HG02938 (cell line): ENCODE results near the gene ZBED5.

Experiments used
- ATAC-seq: cut with Tn5 transposase; IDR thresholded peaks from one replicate; pipeline ENCODE4 v1.9.1; 2021; ENCODE audit warnings: mild to moderate bottlenecking, moderate library complexity; ENCODE audit not compliant: unreplicated experiment

ZBED5 gene

DNA sequence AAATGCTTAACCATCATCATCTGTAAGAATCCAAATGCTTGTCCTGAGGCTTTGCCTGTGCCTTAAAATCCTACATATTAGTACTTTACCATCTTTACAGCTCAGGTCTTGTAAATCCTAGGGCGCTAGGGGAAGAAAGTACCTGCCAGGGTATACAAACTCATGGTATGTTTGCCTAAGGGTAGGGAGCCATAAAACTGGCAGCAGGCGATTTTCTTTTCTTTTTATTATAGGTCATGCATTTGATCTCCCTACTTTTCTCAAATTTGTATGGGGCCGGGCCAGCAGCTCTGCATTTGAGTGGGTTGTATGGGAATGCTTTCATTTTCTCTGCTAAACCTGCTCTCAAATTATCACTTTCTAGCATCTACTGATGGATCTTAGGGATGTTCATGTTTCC lies 24.0 kb upstream of the ZBED5 start:
- ATAC-seq: no peak

GRCh38 chr11:10878408-10879214 lies 20.8 kb upstream of the ZBED5 start:
- no peak for ATAC-seq

DNA sequence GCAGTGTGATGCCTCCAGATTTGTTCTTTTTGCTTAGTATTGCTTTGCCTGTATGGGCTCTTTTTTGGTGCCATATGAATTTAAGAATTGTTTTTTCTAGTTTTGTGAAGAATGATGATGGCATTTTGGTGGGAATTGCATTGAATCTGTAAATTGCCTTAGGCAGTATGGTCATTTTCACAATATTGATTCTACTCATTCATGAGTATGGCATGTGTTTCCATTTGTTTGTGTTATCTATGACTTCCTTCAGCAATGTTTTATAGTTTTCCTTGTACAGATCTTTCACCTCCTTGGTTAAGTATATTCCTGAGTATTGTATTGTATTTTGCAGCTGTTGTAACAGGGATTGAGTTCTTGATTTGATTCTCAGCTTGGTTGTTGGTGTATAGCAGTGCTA lies 18.3 kb upstream of the ZBED5 start:
- ATAC-seq: no peak

GRCh38 chr11:10875430-10876021 lies 17.7 kb upstream of the ZBED5 start:
- ATAC-seq: no peak

GRCh38 chr11:10872097-10872496 lies 14.2 kb upstream of the ZBED5 start:
- ATAC-seq: no peak

GRCh38 chr11:10868352-10868751 lies 10.5 kb upstream of the ZBED5 start:
- no peak for ATAC-seq

DNA sequence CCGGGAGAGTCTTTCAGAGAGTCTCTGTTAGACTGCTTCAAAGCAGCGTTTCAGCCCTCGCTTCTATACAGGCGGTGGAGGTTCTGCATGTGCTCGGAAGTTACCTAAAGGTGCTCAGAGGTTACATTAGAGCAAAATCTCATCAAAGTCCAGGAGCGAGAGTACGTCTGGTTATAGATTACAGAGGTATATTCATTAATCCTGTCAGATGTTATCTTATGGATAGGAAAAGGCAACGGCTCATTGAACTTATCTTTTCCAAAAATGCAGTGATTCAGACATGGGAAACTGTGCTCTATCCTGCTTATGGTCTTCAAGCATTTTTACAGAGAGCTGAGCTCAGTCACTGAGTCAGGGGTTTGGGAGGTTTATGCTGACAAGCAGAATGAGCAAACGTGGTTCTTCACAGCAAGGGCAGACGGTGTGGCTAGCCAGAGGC lies 9.1 kb upstream of the ZBED5 start:
- no peak for ATAC-seq

- ATAC-seq: no peak
Observed at GRCh38 chr11:10865837-10866270, 8.0 kb upstream of the ZBED5 start.

DNA sequence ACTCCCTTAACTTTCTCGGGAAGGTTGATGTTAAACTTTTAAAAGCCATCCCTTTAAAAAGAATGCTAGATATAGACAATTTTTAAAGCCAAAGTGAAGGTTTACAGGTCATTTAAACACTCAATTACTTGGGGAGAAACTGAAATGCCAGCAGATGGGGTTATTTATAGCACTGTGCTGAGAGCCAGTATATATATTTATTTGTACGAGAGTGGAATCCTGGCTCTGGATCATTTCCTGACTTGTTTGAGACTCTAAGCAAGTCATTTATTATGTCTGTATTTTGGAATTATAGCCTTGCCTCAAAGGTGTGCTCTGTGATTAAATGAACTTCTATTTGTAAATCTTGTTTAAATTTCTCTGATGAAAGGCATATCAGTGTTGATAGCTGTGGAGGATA lies 6.8 kb upstream of the ZBED5 start:
- ATAC-seq: no peak

- no peak for ATAC-seq
Observed at GRCh38 chr11:10862446-10862845, 4.6 kb upstream of the ZBED5 start.

DNA sequence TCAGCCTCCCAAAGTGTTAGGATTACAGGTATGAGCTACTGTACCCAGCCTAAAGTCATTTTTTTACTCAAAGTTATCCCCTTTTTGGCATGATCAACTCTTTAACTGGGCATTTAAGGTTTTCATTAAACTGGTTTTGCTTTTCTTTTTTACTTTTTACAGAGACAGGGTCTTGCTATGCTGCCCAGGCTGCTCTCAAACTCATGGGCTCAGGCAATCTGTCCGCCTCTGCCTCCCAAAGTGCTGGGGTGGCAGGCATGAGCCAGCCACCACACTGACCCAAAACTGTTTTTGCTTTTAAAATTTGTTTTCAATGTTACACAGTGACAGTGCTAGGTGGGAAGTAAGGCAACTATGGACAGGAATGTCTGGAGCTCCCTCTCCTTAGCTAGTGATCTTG lies 3.9 kb upstream of the ZBED5 start:
- no peak for ATAC-seq

DNA sequence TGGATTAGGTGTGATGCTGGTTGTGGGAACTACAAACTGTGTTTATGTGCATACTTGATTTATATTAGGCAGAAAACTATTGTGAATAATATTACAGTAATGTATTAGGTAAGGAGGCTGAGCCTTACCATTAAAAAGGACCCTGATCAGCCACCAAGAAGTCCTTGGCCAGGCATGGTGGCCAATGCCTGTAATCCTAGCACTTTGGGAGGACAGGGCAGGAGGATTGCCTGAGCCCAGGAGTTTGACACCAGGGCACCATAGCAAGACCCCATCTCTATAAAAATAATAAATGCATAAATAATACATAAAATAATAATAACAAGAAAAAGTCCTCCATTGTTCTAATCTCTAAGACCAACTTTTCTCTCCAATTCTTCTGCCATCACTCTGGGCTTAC lies 3.2 kb upstream of the ZBED5 start:
- ATAC-seq: no peak

DNA sequence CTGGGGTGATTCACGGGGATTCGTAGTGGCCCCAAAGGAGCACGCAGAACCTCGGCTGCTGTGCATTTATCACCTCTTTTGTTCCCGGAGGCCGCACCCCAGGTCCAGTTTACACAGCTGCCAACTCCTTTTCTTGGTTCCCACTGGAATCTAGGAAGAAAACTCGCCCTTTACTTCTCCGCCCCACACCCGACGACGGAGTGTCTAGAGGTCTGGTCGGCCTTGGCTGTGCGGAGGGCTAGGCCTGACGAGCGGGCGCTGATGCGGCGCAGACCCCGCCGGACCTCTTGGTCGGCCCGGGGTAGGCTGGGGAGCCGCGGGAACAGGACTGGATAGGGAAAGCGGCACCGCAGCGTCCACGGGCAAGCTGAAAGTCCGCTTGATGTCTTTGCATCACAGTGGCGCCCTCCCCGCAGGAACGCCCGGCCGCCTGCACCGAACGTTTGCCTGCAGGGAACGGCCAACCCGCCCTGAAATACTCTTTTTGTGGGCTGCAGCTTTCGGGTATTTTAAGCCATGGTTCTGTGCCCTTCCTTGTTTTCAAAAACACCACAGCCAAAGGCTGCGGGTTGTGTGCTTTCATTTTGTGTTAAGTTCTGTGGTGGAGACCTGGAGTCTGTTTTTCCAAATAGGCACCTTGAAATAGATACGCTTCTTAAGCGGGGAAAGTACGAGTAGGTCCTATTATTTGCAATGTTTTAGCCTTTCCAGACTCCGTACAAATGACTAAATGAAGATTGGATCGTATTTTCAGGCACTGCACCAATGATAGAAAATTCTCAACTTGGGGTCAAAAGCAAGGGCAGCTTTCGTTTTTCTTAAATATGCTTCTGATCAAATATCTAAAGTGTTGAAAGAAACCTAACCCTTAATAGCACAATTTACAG lies 829 bp upstream of the ZBED5 start:
- peak; percentile 11 for ATAC-seq

GRCh38 chr11:10857459-10857708 lies 469 bp downstream of the ZBED5 start:
- ATAC-seq: no peak

- ATAC-seq: no peak
Observed at GRCh38 chr11:10856689-10857458, 979 bp downstream of the ZBED5 start.

DNA sequence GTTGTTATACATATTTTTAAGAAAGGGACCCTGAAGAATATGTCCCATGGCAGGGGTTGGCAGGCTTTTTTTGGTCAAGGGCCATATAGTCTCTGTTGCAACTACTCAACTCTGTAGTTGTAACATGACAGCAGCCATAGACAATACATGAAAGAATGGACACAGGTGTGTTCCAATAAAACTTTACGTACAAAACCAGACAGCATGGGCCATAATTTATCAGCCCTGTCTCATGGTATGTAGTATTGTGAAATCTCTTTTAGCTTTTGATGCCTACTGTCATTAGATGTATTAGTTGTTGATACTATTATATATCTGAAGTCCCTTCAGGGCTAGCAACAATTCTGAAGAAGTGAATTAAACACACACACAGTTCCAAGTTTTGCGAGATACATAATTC lies 2.6 kb downstream of the ZBED5 start:
- ATAC-seq: no peak

- no peak for ATAC-seq
Observed at GRCh38 chr11:10847960-10848860, 9.6 kb downstream of the ZBED5 start.

DNA sequence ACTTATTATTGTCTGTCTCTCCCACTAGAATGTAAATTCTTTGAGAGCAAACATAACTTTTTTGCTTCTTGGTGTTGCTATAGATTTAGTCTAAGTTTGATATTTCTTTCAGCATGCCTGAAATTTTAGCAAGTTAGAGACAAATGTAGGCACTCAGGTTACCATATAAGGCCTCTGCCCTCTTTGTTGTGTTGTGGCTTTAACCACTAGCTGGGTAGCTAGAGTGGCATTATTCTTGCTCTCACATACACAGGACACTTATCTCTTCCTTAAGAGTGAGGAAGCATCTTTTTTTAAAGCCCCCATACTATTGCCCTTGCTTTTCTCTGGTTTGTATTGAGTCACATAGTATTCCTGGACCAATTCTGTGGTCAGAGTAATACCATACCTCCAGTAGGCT lies 11.2 kb downstream of the ZBED5 start:
- no peak for ATAC-seq

GRCh38 chr11:10845589-10845988 lies 12.3 kb downstream of the ZBED5 start:
- no peak for ATAC-seq

DNA sequence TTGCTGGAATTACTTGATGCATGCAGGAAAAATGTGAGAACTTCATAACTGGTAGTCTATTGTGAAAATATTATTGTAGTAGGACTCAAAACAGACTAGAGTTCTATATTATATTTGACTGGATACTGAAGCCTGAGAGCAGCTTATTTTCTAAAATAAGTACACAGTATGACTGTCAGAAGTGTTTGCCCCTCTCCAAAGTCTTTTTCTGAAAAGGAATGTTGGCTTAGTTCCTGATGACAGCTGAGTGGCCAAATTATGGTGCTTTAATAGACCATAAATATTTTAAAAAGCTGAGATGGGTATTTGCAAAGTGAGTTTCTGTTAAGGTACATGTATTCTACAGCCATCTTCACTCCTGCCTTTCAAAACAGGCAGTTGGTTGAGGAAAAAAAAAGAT lies 13.1 kb downstream of the ZBED5 start:
- ATAC-seq: no peak
